ENCODE measurements around the gene PNMA5.

Gene PNMA5

DNA sequence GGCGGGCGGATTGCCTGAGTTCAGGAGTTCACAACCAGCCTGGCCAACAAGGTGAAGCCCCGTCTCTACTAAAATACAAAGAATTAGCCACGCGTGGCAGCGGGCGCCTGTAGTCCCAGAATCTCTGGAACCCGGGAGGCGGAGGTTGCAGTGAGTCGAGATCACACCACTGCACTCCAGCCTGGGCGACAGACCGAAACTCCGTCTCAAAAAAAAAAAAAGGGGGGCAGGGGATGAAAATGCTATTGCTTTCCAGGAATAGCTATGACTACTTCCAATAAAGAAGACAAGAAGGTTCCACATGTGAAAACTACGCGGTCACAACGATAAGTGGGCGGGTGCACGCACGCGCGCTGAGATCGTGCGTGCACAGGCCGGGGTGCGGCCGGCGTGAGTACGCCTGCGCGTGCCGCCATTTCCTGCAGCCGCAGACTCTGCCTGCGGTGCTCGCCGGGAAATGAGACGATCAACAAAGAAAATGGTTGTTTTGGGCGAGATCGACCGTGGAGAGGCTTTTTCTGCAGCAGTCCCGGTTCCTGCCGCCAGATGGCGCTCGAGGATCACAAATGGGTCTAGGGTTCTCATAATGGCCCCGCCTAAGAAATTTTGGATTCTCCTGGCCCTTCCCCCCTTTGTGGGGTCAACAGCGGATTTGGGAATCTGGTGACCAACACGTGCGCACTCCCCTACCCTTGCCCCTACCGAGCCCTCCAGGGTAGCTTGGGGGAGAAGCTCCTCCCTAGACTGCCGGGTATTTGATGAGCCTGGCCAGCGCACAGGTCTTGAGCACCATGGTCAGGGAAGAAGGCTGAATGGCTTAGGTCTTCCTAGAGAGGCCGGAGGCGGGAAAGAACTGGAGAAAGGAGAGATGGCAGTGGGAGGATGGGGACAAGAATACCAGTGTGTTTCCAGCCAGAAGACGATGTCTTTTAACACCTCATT is 35.1 kb downstream of the PNMA5 start:
- DNase-seq: peak; percentile 88

DNA sequence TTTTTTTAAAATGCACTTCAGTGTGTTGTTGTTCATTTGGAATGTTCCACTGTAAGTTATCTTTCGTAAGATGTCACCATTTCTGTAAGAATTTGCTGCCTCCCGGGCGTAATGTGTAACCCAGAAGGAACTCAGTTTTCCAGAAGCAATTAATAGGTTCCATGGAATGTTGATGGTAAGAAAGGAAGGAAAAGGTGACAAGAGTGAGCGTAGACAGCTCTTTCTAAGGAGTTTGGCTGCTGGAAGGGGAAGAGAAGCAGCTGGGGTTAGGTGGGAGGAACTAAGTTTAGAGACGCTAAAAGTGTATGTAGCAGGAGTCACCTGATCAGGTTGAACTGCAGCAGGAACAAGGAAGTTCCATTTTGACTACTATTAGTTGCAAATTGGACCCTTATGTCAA is 35.9 kb downstream of the PNMA5 start:
- peak; percentile 9 for DNase-seq

DNA sequence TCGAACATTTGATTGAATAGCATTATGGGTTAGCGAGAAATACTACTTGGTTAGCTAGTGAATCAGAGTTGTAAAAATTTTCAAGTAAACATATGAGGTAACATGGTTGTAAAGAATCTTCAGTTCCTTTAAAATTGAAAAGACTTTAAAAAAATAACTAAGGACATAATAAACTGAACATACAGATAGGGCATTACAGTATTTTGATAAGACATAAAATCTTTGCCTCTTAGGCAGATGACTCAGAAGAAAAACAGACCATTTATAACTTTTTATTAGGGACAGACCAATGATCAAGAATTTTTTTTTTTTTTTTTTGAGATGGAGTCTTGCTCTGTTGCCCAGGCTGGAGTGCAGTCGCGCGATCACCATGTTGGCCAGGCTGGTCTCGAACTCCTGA is 43.1 kb downstream of the PNMA5 start:
- no peak for DNase-seq

DNA sequence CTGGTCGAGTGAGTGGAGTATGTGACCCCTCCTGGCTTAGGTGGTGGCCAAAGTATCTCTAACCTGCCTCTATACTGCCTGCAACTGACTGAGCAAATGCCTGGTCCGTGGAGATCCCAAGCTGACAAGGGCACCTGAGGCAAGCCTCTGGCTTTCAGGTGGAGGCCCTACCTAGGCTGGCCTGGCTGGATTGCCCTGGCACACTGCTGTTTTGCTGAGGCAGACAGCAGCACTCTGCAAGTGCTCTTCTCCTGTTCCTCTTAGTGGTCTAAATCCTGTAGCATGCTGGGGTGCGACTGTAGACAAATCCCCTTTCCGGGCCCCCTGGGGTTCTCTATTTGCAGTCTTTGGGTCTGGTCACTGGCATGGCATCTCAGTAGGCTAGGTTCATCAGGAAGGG is 44.8 kb downstream of the PNMA5 start:
- no peak for DNase-seq

GRCh38 chrX:152946681-152947080 is 47.2 kb downstream of the PNMA5 start:
- no peak for DNase-seq

GRCh38 chrX:152945021-152945979 is 48.6 kb downstream of the PNMA5 start:
- no peak for DNase-seq

GRCh38 chrX:152943826-152944225 is 50.1 kb downstream of the PNMA5 start:
- DNase-seq: no peak

DNA sequence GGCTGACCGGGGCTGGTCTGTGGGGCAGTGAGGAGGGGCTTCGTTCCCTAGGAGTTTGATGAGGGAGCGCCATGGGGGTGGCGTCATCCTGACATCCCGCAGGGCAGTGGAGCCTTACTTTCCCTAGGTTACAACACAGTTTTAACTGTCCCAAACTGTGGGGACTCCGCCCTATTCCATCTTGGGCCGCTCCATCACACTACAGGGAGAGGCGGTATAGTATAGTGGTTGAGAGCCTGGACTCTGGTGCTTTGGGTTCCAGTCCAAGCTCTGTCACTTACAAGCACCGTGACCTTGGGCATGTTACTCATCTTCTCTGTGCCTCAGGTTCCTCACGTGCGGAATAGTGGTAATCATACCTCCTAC is 51.9 kb downstream of the PNMA5 start:
- DNase-seq: no peak

DNA sequence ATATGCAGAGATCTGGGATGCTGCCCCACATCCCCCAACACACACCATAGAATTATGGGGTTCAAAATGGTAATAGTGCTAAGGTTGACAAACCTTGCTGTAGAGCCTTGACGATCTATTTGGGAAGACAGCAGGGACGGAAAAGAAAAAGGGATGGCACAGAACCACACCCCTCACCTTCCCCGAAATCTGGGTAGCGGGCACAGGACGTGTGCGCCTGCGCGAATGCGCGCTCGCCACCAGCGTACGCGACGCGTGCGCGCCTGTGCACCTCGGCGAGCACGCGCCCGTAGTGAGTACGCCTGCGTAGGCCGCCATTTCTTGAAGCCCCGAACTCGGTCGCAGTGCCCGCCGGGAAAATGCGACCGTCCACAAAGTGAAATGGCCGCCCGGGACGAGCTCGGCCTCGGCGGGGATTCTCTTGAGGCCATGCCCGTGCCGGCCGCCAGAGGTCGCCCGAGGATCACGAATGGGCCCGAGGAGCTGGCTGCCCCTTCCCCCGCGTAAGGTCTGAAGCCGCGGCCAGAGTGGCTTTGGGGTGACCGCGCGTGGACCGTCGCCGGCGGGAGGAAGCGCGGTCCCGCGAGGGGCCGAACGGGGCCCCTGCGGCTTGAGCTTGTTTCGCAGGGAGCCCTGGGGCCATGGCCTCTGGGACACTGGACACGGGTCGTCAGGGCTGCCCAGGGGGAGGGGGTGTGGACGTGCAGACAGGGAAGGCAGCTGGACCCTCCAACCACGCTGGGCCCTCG is 52.4 kb downstream of the PNMA5 start:
- peak; percentile 94 for DNase-seq

Measured in suppressor macrophage treated with lipopolysaccharide for 4 hours (primary cell).